HG02798 (cell line): ENCODE measurements around the gene WDR7.

ENCODE experiments used
- ATAC-seq: cut with Tn5 transposase; IDR thresholded peaks from one replicate; pipeline ENCODE4 v1.9.1; 2021; ENCODE audit warnings: mild to moderate bottlenecking; ENCODE audit not compliant: unreplicated experiment, poor library complexity

WDR7 gene

GRCh38 chr18:56921896-56922480 lies 270.8 kb downstream of the WDR7 start:
- peak; percentile 89 for ATAC-seq

- no peak for ATAC-seq
Measured at GRCh38 chr18:56926734-56927133, 275.6 kb downstream of the WDR7 start.

GRCh38 chr18:56927786-56928185 lies 276.6 kb downstream of the WDR7 start:
- ATAC-seq: no peak

- ATAC-seq: no peak
Measured at GRCh38 chr18:56929886-56930285, 278.7 kb downstream of the WDR7 start.

GRCh38 chr18:56933472-56933871 lies 282.3 kb downstream of the WDR7 start:
- ATAC-seq: no peak

- no peak for ATAC-seq
Measured at GRCh38 chr18:56934131-56934530, 283.0 kb downstream of the WDR7 start.

GRCh38 chr18:56934906-56935305 lies 283.7 kb downstream of the WDR7 start:
- ATAC-seq: no peak

GRCh38 chr18:56935434-56936040 lies 284.4 kb downstream of the WDR7 start:
- no peak for ATAC-seq

GRCh38 chr18:56936457-56936856 lies 285.3 kb downstream of the WDR7 start:
- no peak for ATAC-seq

- ATAC-seq: no peak
Measured at GRCh38 chr18:56937874-56938430, 286.8 kb downstream of the WDR7 start.

- ATAC-seq: no peak
Measured at GRCh38 chr18:56945171-56946083, 294.3 kb downstream of the WDR7 start.

GRCh38 chr18:56947236-56947635 lies 296.1 kb downstream of the WDR7 start:
- no peak for ATAC-seq

- no peak for ATAC-seq
Measured at GRCh38 chr18:56952026-56952425, 300.9 kb downstream of the WDR7 start.

- ATAC-seq: no peak
Measured at GRCh38 chr18:56953428-56954198, 302.5 kb downstream of the WDR7 start.

GRCh38 chr18:56955490-56955889 lies 304.3 kb downstream of the WDR7 start:
- no peak for ATAC-seq

- no peak for ATAC-seq
Measured at GRCh38 chr18:56959120-56959519, 308.0 kb downstream of the WDR7 start.

GRCh38 chr18:56962322-56962721 lies 311.2 kb downstream of the WDR7 start:
- ATAC-seq: no peak

- no peak for ATAC-seq
Measured at GRCh38 chr18:56967035-56967434, 315.9 kb downstream of the WDR7 start.

GRCh38 chr18:56973487-56973886 lies 322.3 kb downstream of the WDR7 start:
- no peak for ATAC-seq

- no peak for ATAC-seq
Measured at GRCh38 chr18:56974141-56974540, 323.0 kb downstream of the WDR7 start.
